H9 (cell line): Measurements from ENCODE around the gene RPP14. TPM values are rescaled to one million over a fixed set of nuclear protein-coding genes. Genes with fewer than 3 reads are reported as not detected.

ENCODE experiments used
- DNase-seq: peaks from one replicate; pipeline ENCODE4 v3.0.0-alpha.2; 2017
- H2AFZ ChIP-seq: one replicate; pipeline ENCODE4 v1.6.1; 2013; ENCODE audit warnings: mild to moderate bottlenecking, low read length, control low read depth, moderate library complexity
- H2AK5ac ChIP-seq: 2 replicates; pipeline ENCODE4 v1.6.1; 2013; ENCODE audit warnings: low read length, control low read depth, mixed read lengths; ENCODE audit not compliant: insufficient read length
- H2BK120ac ChIP-seq: one replicate; pipeline ENCODE4 v1.6.1; 2013; ENCODE audit warnings: low read depth, mild to moderate bottlenecking, low read length, control low read depth, inconsistent platforms; ENCODE audit not compliant: poor library complexity, severe bottlenecking
- H2BK12ac ChIP-seq: 2 replicates; pipeline ENCODE4 v1.6.1; 2013; ENCODE audit warnings: low read length, control low read depth, mixed read lengths, low read depth; ENCODE audit not compliant: insufficient read length
- H2BK15ac ChIP-seq: 2 replicates; pipeline ENCODE4 v1.6.1; 2013; ENCODE audit warnings: low read depth, low read length, control low read depth
- H2BK20ac ChIP-seq: one replicate; pipeline ENCODE4 v1.6.1; 2013; ENCODE audit warnings: low read depth, mild to moderate bottlenecking, low read length, control low read depth, inconsistent platforms; ENCODE audit not compliant: poor library complexity, severe bottlenecking
- H2BK5ac ChIP-seq: 2 replicates; pipeline ENCODE4 v1.6.1; 2013; ENCODE audit warnings: low read length, control low read depth, mixed read lengths; ENCODE audit not compliant: insufficient read length
- H3K14ac ChIP-seq: 2 replicates; pipeline ENCODE4 v1.6.1; 2013; ENCODE audit warnings: low read length, control low read depth; ENCODE audit not compliant: insufficient read depth
- H3K18ac ChIP-seq: 2 replicates; pipeline ENCODE4 v1.6.1; 2013; ENCODE audit warnings: low read depth, mild to moderate bottlenecking, mixed read lengths, low read length, control low read depth; ENCODE audit not compliant: insufficient read length
- H3K23ac ChIP-seq: 2 replicates; pipeline ENCODE4 v1.6.1; 2013; ENCODE audit warnings: low read length, control low read depth, mixed read lengths, low read depth; ENCODE audit not compliant: insufficient read length
- H3K23me2 ChIP-seq: 2 replicates; pipeline ENCODE4 v1.6.1; 2013; ENCODE audit warnings: low read depth, mild to moderate bottlenecking, mixed read lengths, low read length, control low read depth; ENCODE audit not compliant: insufficient read length, poor library complexity, severe bottlenecking
- H3K27ac ChIP-seq: 2 replicates; pipeline ENCODE4 v1.5.1; 2013; ENCODE audit warnings: low read length, control low read depth, mixed read lengths, low read depth; ENCODE audit not compliant: insufficient read length
- H3K27me3 ChIP-seq: 2 replicates; pipeline ENCODE4 v1.6.1; 2013; ENCODE audit warnings: low read length, control low read depth, inconsistent platforms; ENCODE audit not compliant: insufficient read depth
- H3K4ac ChIP-seq: 2 replicates; pipeline ENCODE4 v1.6.1; 2013; ENCODE audit warnings: low read depth, mild to moderate bottlenecking, control low read depth, inconsistent platforms, low read length, moderate library complexity
- H3K4me1 ChIP-seq: 2 replicates; pipeline ENCODE4 v1.6.1; 2013; ENCODE audit warnings: low read length, control low read depth, inconsistent platforms; ENCODE audit not compliant: insufficient read depth
- H3K4me2 ChIP-seq: 2 replicates; pipeline ENCODE4 v1.6.1; 2013; ENCODE audit warnings: low read length, control low read depth, mixed read lengths; ENCODE audit not compliant: insufficient read length, insufficient read depth
- H3K56ac ChIP-seq: 2 replicates; pipeline ENCODE4 v1.6.1; 2013; ENCODE audit warnings: low read depth, mild to moderate bottlenecking, mixed read lengths, low read length, control low read depth; ENCODE audit not compliant: insufficient read length
- H3K79me1 ChIP-seq: 2 replicates; pipeline ENCODE4 v1.6.1; 2013; ENCODE audit warnings: low read depth, mild to moderate bottlenecking, moderate library complexity, low read length, control low read depth, inconsistent platforms; ENCODE audit not compliant: insufficient read depth, poor library complexity, severe bottlenecking
- H3K79me2 ChIP-seq: 2 replicates; pipeline ENCODE4 v1.6.1; 2013; ENCODE audit warnings: low read length, control low read depth, inconsistent platforms; ENCODE audit not compliant: insufficient read depth
- H3K9ac ChIP-seq: 2 replicates; pipeline ENCODE4 v1.6.1; 2013; ENCODE audit warnings: low read length, control low read depth, mixed read lengths; ENCODE audit not compliant: insufficient read length; ENCODE audit errors: extremely low read depth
- H3K9me3 ChIP-seq: one replicate; pipeline ENCODE4 v1.6.1; 2013; ENCODE audit warnings: low read depth, low read length, inconsistent platforms; ENCODE audit not compliant: control insufficient read depth
- H3T11ph ChIP-seq: one replicate; pipeline ENCODE4 v1.6.1; 2013; ENCODE audit warnings: mild to moderate bottlenecking, low read length, control low read depth, inconsistent platforms
- H4K20me1 ChIP-seq: one replicate; pipeline ENCODE4 v1.6.1; 2013; ENCODE audit not compliant: control insufficient read depth, insufficient read length, insufficient read depth
- H4K5ac ChIP-seq: 2 replicates; pipeline ENCODE4 v1.6.1; 2013; ENCODE audit warnings: low read depth, mild to moderate bottlenecking, mixed read lengths, low read length, control low read depth; ENCODE audit not compliant: insufficient read length
- H4K8ac ChIP-seq: replicated peaks from 2 replicates; pipeline ENCODE4 v1.6.1; 2013; ENCODE audit warnings: low read length, control low read depth, mixed read lengths, low read depth; ENCODE audit not compliant: insufficient read length
- H4K91ac ChIP-seq: 2 replicates; pipeline ENCODE4 v1.6.1; 2013; ENCODE audit warnings: low read depth, mild to moderate bottlenecking, moderate library complexity, mixed read lengths, low read length, control low read depth; ENCODE audit not compliant: insufficient read length
- H3K27ac Mint-ChIP-seq, 3 experiments: 2 replicates in 2 of 3; 3 replicates in 1 of 3; pipeline ENCODE4 v1.8.0; 2020 to 2021; ENCODE audit warnings: mixed read lengths in 3 of 3, mild to moderate bottlenecking in 1 of 3, moderate library complexity in 1 of 3
- H3K27me3 Mint-ChIP-seq: 2 replicates; pipeline ENCODE4 v1.8.0; 2021; ENCODE audit warnings: low read depth, mild to moderate bottlenecking, moderate library complexity, mixed read lengths
- H3K36me3 Mint-ChIP-seq, 3 experiments: 2 replicates in 2 of 3; 3 replicates in 1 of 3; pipeline ENCODE4 v1.8.0; 2020 to 2021; ENCODE audit warnings: low read depth in 3 of 3, mixed read lengths in 3 of 3; ENCODE audit not compliant: insufficient read depth in 1 of 3
- H3K4me1 Mint-ChIP-seq, 2 experiments: 2 replicates each; pipeline ENCODE4 v1.8.0; 2020; ENCODE audit warnings: mixed read lengths in 2 of 2
- H3K4me3 Mint-ChIP-seq, 2 experiments: 2 replicates in 1 of 2; 3 replicates in 1 of 2; pipeline ENCODE4 v1.8.0; 2020 to 2021; ENCODE audit warnings: mild to moderate bottlenecking in 2 of 2, mixed read lengths in 2 of 2, moderate library complexity in 1 of 2
- H3K9me3 Mint-ChIP-seq, 2 experiments: 2 replicates in 1 of 2; 3 replicates in 1 of 2; pipeline ENCODE4 v1.8.0; 2020; ENCODE audit warnings: mild to moderate bottlenecking in 2 of 2, mixed read lengths in 2 of 2, moderate library complexity in 1 of 2
- CTCF ChIP-seq: fragments of 200-600 bp; sonication (generic); conservative IDR thresholded peaks from 3 replicates; pipeline ENCODE4 v1.8.0; 2021; ENCODE audit warnings: antibody characterized with exemption, mild to moderate bottlenecking
- WGBS: extraction: QIAGEN DNeasy Blood & Tissue Kit; methylation state at CpG from one replicate; pipeline ENCODE4 v1.1.7; 2013; ENCODE audit warnings: missing lambda C conversion rate, low lambda C conversion rate, mixed read lengths; ENCODE audit not compliant: insufficient read length; ENCODE audit errors: extremely low coverage; 5-methylcytosine and 5-hydroxymethylcytosine counted together
- total RNA-seq: library from RNA; stranded (reverse); gene quantifications from 2 replicates; pipeline ENCODE4 v1.2.1, GENCODE V29; 2021

Gene RPP14
- total RNA-seq, 1 experiment from 2014 or later, result 23.9 TPM

DNA sequence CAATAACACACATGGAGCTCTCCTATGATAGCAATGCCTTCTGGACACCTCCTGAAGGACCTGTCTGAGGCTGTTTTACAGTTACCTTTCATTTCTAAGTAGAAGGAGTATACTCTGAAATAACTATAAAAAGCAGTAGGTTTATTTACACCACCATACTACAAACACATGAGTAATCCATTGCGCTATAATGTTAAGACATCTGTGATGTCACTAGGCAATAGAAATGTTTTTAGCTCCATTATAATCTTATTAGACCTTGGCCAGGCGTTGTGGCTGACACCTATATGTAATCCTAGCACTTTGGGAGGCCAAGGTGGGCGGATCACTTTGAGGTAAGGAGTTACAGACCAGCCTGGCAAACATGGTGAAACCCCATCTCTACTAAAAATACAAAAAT is 51.4 kb downstream of the RPP14 start:
- H3K4me2 ChIP-seq, result no peak overlapping the region
- Mint-ChIP-seq H3K4me1 (no peaks in the 10 kb centered on the region), H3K36me3 (no peaks in the 10 kb centered on the region), H3K9me3 (no peaks in the 10 kb centered on the region), H3K27ac (no peak overlapping the region), H3K27me3 (no peaks in the 10 kb centered on the region), H3K4me3 (no peak overlapping the region)
- no peaks in the 10 kb centered on the region for H4K20me1 ChIP-seq
- no peak overlapping the region for H3K18ac ChIP-seq
- no peak overlapping the region for H3K4ac ChIP-seq
- H3K79me2 ChIP-seq, result no peaks in the 10 kb centered on the region
- no peak overlapping the region for H2AK5ac ChIP-seq
- H3K9ac ChIP-seq, result no peak overlapping the region
- no peaks in the 10 kb centered on the region for H3K27me3 ChIP-seq
- H2BK20ac ChIP-seq, result no peak overlapping the region
- WGBS, result no CpG with 5 or more reads among the region's 3 CpGs
- DNase-seq, result no peak
- no peak overlapping the region for H4K91ac ChIP-seq
- no peak overlapping the region for H2BK12ac ChIP-seq
- H2BK5ac ChIP-seq, result no peak overlapping the region
- no peak overlapping the region for H4K5ac ChIP-seq
- H3K23ac ChIP-seq, result no peak overlapping the region
- no peaks in the 10 kb centered on the region for H3K23me2 ChIP-seq
- H2BK15ac ChIP-seq, result no peak overlapping the region
- no peaks in the 10 kb centered on the region for H3K9me3 ChIP-seq
- no peak for TF ChIP-seq CTCF
- H2BK120ac ChIP-seq, result no peak overlapping the region
- no peaks in the 10 kb centered on the region for H3K79me1 ChIP-seq
- no peak overlapping the region for H3K27ac ChIP-seq
- no peak overlapping the region for H3T11ph ChIP-seq
- no peaks in the 10 kb centered on the region for H3K4me1 ChIP-seq
- H3K56ac ChIP-seq, result no peak overlapping the region
- H4K8ac ChIP-seq, result no peak overlapping the region
- H2AFZ ChIP-seq, result no peak overlapping the region
- no peak overlapping the region for H3K14ac ChIP-seq
